ENCODE data around the gene IKBKE. TPM values are rescaled to one million over a fixed set of nuclear protein-coding genes. Genes with fewer than 3 reads are reported as not detected.

IKBKE gene
- total RNA-seq, 6 donors from 2014 or later = 7.4 to 25.1 (median 9.2) TPM

DNA sequence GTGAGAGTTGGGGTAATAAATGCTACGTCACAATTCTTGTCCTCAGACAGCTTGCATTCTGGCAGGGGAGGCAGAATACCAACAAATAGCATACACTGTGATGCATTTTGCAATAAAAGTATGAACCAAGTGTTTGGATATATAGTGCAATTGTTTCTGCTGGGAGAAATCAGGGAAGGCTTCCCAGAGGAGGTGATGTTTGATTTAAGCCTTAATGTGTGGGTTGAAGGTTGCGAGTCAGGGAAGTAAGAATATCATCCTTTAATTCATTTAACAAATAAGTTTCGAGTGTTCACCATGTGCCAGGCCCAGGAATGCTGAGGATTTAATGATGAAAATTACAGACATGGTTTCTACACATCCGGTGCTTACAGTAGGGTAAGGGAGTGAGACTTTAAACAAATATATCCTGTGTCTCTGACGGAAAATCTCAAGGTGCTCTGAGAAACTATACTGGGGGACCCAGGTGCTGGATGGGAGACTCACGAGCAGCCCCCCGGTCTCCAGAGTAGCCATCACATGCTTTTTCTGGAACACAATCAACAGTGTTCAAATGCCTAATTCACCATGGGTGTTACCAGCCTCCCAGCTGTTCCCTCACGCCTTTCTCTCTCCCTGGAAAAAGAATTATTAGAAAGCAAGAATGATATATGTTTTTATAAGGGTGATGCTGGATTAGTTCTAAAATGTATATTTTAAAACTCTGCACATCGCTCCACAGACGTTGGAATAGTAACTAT lies 68.8 kb downstream of the IKBKE start:
- TF ChIP-seq EP300 (IDR thresholded peaks at IDR 0.05) (no peak), POLR2AphosphoS5 (IDR thresholded peaks at IDR 0.05) (no peak), POLR2A (IDR thresholded peaks at IDR 0.05) (no peak)
- TF ChIP-seq, protein P1, sequence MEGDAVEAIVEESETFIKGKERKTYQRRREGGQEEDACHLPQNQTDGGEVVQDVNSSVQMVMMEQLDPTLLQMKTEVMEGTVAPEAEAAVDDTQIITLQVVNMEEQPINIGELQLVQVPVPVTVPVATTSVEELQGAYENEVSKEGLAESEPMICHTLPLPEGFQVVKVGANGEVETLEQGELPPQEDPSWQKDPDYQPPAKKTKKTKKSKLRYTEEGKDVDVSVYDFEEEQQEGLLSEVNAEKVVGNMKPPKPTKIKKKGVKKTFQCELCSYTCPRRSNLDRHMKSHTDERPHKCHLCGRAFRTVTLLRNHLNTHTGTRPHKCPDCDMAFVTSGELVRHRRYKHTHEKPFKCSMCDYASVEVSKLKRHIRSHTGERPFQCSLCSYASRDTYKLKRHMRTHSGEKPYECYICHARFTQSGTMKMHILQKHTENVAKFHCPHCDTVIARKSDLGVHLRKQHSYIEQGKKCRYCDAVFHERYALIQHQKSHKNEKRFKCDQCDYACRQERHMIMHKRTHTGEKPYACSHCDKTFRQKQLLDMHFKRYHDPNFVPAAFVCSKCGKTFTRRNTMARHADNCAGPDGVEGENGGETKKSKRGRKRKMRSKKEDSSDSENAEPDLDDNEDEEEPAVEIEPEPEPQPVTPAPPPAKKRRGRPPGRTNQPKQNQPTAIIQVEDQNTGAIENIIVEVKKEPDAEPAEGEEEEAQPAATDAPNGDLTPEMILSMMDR (IDR thresholded peaks at IDR 0.05) = no peak
- Histone ChIP-seq H3K27me3 (no peaks in the 10 kb centered on the region), H3K4me3 (no peak overlapping the region), H3K36me3 (peaks cover 0 to 3% (median 1%) of the 10 kb centered on the region in 4 donors), H3K4me1 (peaks cover 7 to 10% (median 9%) of the 10 kb centered on the region in 4 donors), H3K9me3 (no peaks in the 10 kb centered on the region), H3K27ac (peak overlapping the region in 2 of 4 donors; percentile 62 to 75)
- ATAC-seq (ENCODE audit: low FRiP score in 2 of 2) = no peak
- DNase-seq = no peak
- 86 to 87% methylated on average over 10 of the region's 10 CpGs for WGBS, 2 donors

DNA sequence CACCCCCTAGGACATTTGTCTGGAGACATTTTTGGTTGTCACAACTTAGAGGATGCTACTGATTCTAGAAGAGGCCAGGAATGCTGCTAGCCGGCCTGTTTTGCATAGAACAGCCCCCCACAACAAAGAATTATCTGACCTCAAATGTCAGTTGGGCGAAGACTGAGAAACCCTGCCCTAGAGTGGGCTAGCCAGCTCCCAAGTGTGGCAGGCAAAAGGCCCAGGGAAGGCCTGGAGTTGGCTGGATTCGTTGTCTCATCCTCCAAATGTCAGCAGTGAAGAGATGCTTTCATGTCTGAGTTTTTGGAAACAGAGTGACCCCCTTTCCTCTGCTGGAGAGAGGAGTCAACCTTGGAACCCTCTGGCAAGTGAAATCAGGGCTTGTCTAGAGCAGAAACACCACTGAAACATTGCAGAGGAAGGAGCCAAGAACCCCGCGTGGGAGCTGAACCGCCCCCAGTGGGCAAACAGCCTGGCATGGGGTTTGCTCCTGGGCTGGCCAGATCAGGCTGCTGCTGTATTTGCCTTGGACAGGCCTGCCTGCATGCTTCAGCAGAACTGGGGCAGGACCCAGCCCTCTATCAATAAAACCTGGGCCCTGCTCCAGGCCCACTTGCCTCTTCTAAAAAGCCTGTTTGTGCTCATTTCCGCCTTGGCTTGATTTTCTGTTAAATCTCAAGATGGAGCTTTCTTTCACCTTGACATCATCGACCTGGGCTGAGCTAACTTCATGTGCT lies 69.9 kb downstream of the IKBKE start:
- DNase-seq (peak; percentile 63 to 93), ATAC-seq (ENCODE audit: low FRiP score in 2 of 2) (peak; percentile 76 to 90)
- Histone ChIP-seq H3K4me1 (peaks cover 10 to 15% (median 15%) of the 10 kb centered on the region in 4 donors), H3K9me3 (no peaks in the 10 kb centered on the region), H3K4me3 (no peak overlapping the region), H3K27me3 (no peaks in the 10 kb centered on the region), H3K36me3 (peaks cover 0 to 3% (median 1%) of the 10 kb centered on the region in 4 donors), H3K27ac (peak overlapping the region; percentile 62 to 78 (median 76))
- TF ChIP-seq, protein P1 (IDR thresholded peaks at IDR 0.05) = no peak
- TF ChIP-seq POLR2AphosphoS5 (IDR thresholded peaks at IDR 0.05) (no peak), POLR2A (IDR thresholded peaks at IDR 0.05) (no peak), EP300 (IDR thresholded peaks at IDR 0.05) (peak in 1 of 4 donors; percentile 40)
- WGBS, 2 donors = 56 to 74% methylated on average over 4 to 8 of the region's 8 CpGs

DNA sequence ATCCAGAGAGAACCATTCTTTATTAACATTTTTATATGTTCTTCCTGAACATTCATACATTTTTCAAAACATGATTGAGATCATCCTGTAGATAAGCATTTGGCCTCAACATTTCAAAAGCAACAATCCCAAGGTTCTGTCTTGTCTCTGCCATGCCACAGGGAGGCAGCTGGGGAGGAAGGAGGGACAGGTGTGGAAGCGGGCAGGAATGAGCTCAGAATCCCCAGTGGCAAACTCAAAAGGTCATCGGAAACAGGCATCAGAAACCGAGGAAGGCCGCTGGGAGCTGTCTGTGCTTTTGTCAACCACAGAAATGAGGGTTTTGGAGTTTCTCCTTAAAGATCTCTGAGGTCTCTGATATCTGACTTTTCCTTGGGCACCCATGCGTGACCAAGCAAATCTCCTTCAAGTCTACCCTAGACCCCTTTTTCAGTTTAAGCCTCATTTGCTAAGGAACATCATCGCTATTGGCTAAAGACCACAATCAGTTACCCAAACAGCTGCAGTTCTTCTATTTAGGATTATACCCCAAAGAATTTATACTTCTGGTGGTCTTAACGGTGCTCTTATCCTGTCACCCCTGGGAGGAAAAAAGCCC lies 71.1 kb downstream of the IKBKE start:
- no peaks in the 10 kb centered on the region for H3K9me3 ChIP-seq
- peaks cover 10 to 15% (median 15%) of the 10 kb centered on the region in 4 donors for H3K4me1 ChIP-seq
- H3K27me3 ChIP-seq = no peaks in the 10 kb centered on the region
- H3K27ac ChIP-seq = peak overlapping the region; percentile 62 to 78 (median 76)
- peaks cover 0 to 3% (median 1%) of the 10 kb centered on the region in 4 donors for H3K36me3 ChIP-seq
- no peak for DNase-seq
- no peak for TF ChIP-seq EP300 (IDR thresholded peaks at IDR 0.05)
- TF ChIP-seq, protein P1 (IDR thresholded peaks at IDR 0.05) = no peak
- no peak for TF ChIP-seq POLR2AphosphoS5 (IDR thresholded peaks at IDR 0.05)
- no peak for TF ChIP-seq POLR2A (IDR thresholded peaks at IDR 0.05)
- no peak overlapping the region for H3K4me3 ChIP-seq
- 97% methylated on average over 7 of the region's 7 CpGs for WGBS, 2 donors
- ATAC-seq (ENCODE audit: low FRiP score in 2 of 2) = no peak

DNA sequence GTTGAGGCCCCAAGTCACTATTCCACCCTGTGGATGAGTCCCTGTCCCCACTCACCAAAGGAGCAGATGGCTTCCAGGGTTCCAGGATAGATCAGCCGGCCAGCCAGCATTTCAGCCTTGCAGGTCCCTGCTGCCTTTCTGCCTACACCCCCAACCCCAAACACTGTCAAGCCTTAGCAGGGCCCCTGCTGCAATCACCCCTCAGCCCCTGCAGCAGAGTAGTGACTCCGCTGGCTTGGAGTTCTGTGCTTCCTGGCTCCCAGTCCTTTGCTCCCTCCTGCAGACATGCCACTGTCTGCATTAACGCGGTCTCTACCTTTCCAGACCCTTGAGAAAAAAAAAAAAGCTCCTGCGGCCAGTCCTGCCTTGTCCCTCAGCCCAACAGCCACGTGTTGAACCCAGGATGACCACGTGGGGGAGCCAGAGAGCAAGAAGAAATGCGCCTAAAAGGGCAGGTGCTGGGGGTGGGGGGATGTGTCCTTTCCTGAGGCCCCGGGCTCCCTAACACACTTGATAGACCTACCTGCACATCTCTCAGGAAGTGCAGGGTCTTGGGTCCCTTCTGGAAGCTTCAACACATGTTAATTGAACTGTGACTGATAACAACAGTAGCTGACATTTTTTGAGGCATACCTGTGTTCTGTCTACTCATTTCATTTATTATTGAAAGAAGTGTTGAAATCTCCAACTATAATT lies 74.4 kb downstream of the IKBKE start:
- ATAC-seq (ENCODE audit: low FRiP score in 2 of 2) = peak; percentile 76 to 83
- H3K4me3 ChIP-seq = no peak overlapping the region
- H3K9me3 ChIP-seq = no peaks in the 10 kb centered on the region
- H3K4me1 ChIP-seq = peaks cover 7 to 14% (median 12%) of the 10 kb centered on the region in 4 donors
- no peak overlapping the region for H3K27ac ChIP-seq
- H3K27me3 ChIP-seq = no peaks in the 10 kb centered on the region
- peak in 1 of 2 donors; percentile 80 for DNase-seq
- WGBS, 2 donors = 16 to 21% methylated on average over 6 to 9 of the region's 9 CpGs
- TF ChIP-seq, protein P1 (IDR thresholded peaks at IDR 0.05) = peak; percentile 60 to 89 (median 74)
- TF ChIP-seq POLR2A (IDR thresholded peaks at IDR 0.05) = no peak
- no peak for TF ChIP-seq POLR2AphosphoS5 (IDR thresholded peaks at IDR 0.05)
- no peaks in the 10 kb centered on the region for H3K36me3 ChIP-seq
